ENCODE measurements around the gene COL6A3. TPM values are rescaled to one million over a fixed set of nuclear protein-coding genes. Genes with fewer than 3 reads are reported as not detected.

The COL6A3 gene
- polyA plus RNA-seq, 1 donor (not counting 4 experiments of a cell fraction or from before 2014, with no cell fraction given) = not detected

- Histone ChIP-seq H3K79me2 (ENCODE audit: control insufficient read depth, insufficient read depth, low read length) (no peaks in the 10 kb centered on the region), H3K27ac (ENCODE audit: control insufficient read depth, insufficient read depth, low read length) (no peak overlapping the region), H3K36me3 (ENCODE audit: control insufficient read depth in 2 of 2, extremely low read depth in 1 of 2, insufficient read depth in 2 of 2, low read length in 2 of 2) (no peaks in the 10 kb centered on the region), H3K4me3 (ENCODE audit: control insufficient read depth in 2 of 3, extremely low read depth in 1 of 3, insufficient read depth in 2 of 3, low read depth in 1 of 3, low read length in 3 of 3) (no peak overlapping the region), H3K9ac (ENCODE audit: control insufficient read depth, extremely low read depth, insufficient read depth, low read length) (no peak overlapping the region), H3K9me3 (ENCODE audit: control insufficient read depth, low read depth, low read length) (no peaks in the 10 kb centered on the region), H3K4me1 (ENCODE audit: control insufficient read depth, extremely low read depth, insufficient read depth, low read length) (no peaks in the 10 kb centered on the region), H4K20me1 (ENCODE audit: control insufficient read depth, extremely low read depth, insufficient read depth, low read length) (no peaks in the 10 kb centered on the region), H3K27me3 (ENCODE audit: control insufficient read depth, extremely low read depth, insufficient read depth, low read length) (peaks cover 17% of the 10 kb centered on the region), H3K9me1 (ENCODE audit: control insufficient read depth, extremely low read depth, insufficient read depth, low read length) (no peaks in the 10 kb centered on the region), H3K4me2 (ENCODE audit: control insufficient read depth, extremely low read depth, insufficient read depth, low read depth, low read length) (no peak overlapping the region), H2AFZ (ENCODE audit: control insufficient read depth, low read length) (no peak overlapping the region)
- DNase-seq (ENCODE audit: low read depth, low spot score) (no peak), FAIRE-seq (no peak)
- dilution Hi-C loops (cut with MboI; ENCODE audit: extremely low pct_ligation_motif_present, low sequenced_read_pairs) = no loop called here
- TF ChIP-seq, protein P1, sequence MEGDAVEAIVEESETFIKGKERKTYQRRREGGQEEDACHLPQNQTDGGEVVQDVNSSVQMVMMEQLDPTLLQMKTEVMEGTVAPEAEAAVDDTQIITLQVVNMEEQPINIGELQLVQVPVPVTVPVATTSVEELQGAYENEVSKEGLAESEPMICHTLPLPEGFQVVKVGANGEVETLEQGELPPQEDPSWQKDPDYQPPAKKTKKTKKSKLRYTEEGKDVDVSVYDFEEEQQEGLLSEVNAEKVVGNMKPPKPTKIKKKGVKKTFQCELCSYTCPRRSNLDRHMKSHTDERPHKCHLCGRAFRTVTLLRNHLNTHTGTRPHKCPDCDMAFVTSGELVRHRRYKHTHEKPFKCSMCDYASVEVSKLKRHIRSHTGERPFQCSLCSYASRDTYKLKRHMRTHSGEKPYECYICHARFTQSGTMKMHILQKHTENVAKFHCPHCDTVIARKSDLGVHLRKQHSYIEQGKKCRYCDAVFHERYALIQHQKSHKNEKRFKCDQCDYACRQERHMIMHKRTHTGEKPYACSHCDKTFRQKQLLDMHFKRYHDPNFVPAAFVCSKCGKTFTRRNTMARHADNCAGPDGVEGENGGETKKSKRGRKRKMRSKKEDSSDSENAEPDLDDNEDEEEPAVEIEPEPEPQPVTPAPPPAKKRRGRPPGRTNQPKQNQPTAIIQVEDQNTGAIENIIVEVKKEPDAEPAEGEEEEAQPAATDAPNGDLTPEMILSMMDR (optimal IDR thresholded peaks at IDR 0.05 in 1 of 3, IDR thresholded peaks at IDR 0.05 in 1 of 3, conservative IDR thresholded peaks at IDR 0.05 in 1 of 3; ENCODE audit: extremely low read depth in 1 of 3, insufficient read depth in 2 of 3, low read length in 3 of 3) = no peak
- no peak for TF ChIP-seq EZH2 (IDR thresholded peaks at IDR 0.05; ENCODE audit: low read length)
Measured at GRCh38 chr2:237383991-237384671, 29.8 kb downstream of the COL6A3 start.

DNA sequence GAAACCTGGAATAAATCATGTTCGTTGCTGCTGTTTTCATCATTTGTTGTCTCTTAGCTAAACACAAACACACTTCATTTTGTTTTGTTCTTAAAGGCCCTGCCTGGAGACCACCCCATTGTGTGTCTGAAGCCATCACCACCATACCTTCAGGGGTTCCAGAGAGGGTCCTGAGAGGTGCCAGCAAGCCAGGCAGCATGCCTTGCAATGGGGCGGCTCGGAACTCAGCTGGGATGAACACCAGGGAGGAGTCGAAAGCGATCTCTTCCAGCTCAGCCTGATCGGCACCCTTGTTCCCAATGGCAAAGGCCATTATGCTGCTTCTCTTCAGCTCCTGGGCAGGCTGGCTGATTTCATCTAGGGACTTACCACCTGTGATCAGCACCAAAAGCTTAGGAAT lies 33.2 kb downstream of the COL6A3 start:
- Histone ChIP-seq H4K20me1 (ENCODE audit: control insufficient read depth, extremely low read depth, insufficient read depth, low read length) (no peaks in the 10 kb centered on the region), H3K27me3 (ENCODE audit: control insufficient read depth, extremely low read depth, insufficient read depth, low read length) (peaks cover 15% of the 10 kb centered on the region), H3K9ac (ENCODE audit: control insufficient read depth, extremely low read depth, insufficient read depth, low read length) (no peak overlapping the region), H3K4me2 (ENCODE audit: control insufficient read depth, extremely low read depth, insufficient read depth, low read depth, low read length) (no peak overlapping the region), H3K9me3 (ENCODE audit: control insufficient read depth, low read depth, low read length) (no peaks in the 10 kb centered on the region), H2AFZ (ENCODE audit: control insufficient read depth, low read length) (no peak overlapping the region), H3K9me1 (ENCODE audit: control insufficient read depth, extremely low read depth, insufficient read depth, low read length) (no peaks in the 10 kb centered on the region), H3K4me1 (ENCODE audit: control insufficient read depth, extremely low read depth, insufficient read depth, low read length) (no peaks in the 10 kb centered on the region), H3K4me3 (ENCODE audit: control insufficient read depth in 2 of 3, extremely low read depth in 1 of 3, insufficient read depth in 2 of 3, low read depth in 1 of 3, low read length in 3 of 3) (no peak overlapping the region), H3K36me3 (ENCODE audit: control insufficient read depth in 2 of 2, extremely low read depth in 1 of 2, insufficient read depth in 2 of 2, low read length in 2 of 2) (no peaks in the 10 kb centered on the region), H3K79me2 (ENCODE audit: control insufficient read depth, insufficient read depth, low read length) (no peaks in the 10 kb centered on the region), H3K27ac (ENCODE audit: control insufficient read depth, insufficient read depth, low read length) (no peak overlapping the region)
- TF ChIP-seq, protein P1 (optimal IDR thresholded peaks at IDR 0.05 in 1 of 3, IDR thresholded peaks at IDR 0.05 in 1 of 3, conservative IDR thresholded peaks at IDR 0.05 in 1 of 3; ENCODE audit: extremely low read depth in 1 of 3, insufficient read depth in 2 of 3, low read length in 3 of 3) = no peak
- TF ChIP-seq EZH2 (IDR thresholded peaks at IDR 0.05; ENCODE audit: low read length) = no peak
- no peak for FAIRE-seq
- DNase-seq (ENCODE audit: low read depth, low spot score) = no peak
- dilution Hi-C loops (cut with MboI; ENCODE audit: extremely low pct_ligation_motif_present, low sequenced_read_pairs) = no loop called here
